H1 (cell line): ENCODE results near the gene AKR1C1. TPM values are rescaled to one million over a fixed set of nuclear protein-coding genes. Genes with fewer than 3 reads are reported as not detected.
"Not testable (repeated sequence)": the region's sequence is repeated elsewhere in the genome, so short reads cannot be mapped to it uniquely, and the experiment has no call there.

Experiments
- CTCF ChIA-PET: fragments of 300-600 bp; sonication (Branson Sonifier 250); formaldehyde crosslinking; loops from one replicate; lab custom pipeline; 2021; ENCODE audit not compliant: partially characterized antibody; lab: Charles Lee
- POLR2A ChIA-PET: fragments of 300-600 bp; sonication (Branson Sonifier 250); formaldehyde crosslinking; loops from one replicate; lab custom pipeline; 2021; ENCODE audit warnings: inconsistent platforms; ENCODE audit not compliant: partially characterized antibody; lab: Charles Lee
- DNase-seq, 2 experiments: peaks; one replicate each; pipeline versions ENCODE4 v3.0.0 to v3.0.0-alpha.2; 2010 to 2022; ENCODE audit warnings: low spot score in 2 of 2, low read depth in 1 of 2, mixed read lengths in 1 of 2
- FAIRE-seq: peaks from 2 replicates; lab custom pipeline; 2011; peaks lifted over from hg19 to GRCh38; lab: Jason Lieb, UNC
- H2AFZ ChIP-seq: 2 replicates; pipeline ENCODE4 v1.8.1; 2012; ENCODE audit warnings: low read length, inconsistent platforms
- H2AK5ac ChIP-seq: 2 replicates; pipeline ENCODE4 v1.6.1; 2013; ENCODE audit warnings: low read depth, low read length
- H2BK120ac ChIP-seq: replicated peaks from 2 replicates; pipeline ENCODE3; 2013; ENCODE audit warnings: low read depth, low read length, inconsistent platforms
- H2BK12ac ChIP-seq: 2 replicates; pipeline ENCODE4 v1.6.1; 2013; ENCODE audit warnings: low read depth, low read length
- H2BK15ac ChIP-seq: 2 replicates; pipeline ENCODE4 v1.6.1; 2013; ENCODE audit warnings: low read length
- H2BK20ac ChIP-seq: 2 replicates; pipeline ENCODE4 v1.6.1; 2013; ENCODE audit warnings: low read length
- H2BK5ac ChIP-seq: 2 replicates; pipeline ENCODE4 v1.6.1; 2013; ENCODE audit warnings: low read depth, low read length
- H3K14ac ChIP-seq: 2 replicates; pipeline ENCODE4 v1.6.1; 2013; ENCODE audit warnings: inconsistent platforms; ENCODE audit not compliant: insufficient read length
- H3K18ac ChIP-seq: 2 replicates; pipeline ENCODE4 v1.6.1; 2013; ENCODE audit warnings: low read length; ENCODE audit errors: extremely low read depth
- H3K23ac ChIP-seq: 2 replicates; pipeline ENCODE4 v1.6.1; 2013; ENCODE audit warnings: inconsistent platforms; ENCODE audit not compliant: insufficient read length
- H3K23me2 ChIP-seq: 2 replicates; pipeline ENCODE4 v1.6.1; 2013; ENCODE audit warnings: low read depth, low read length
- H3K27ac ChIP-seq: 2 replicates; pipeline ENCODE4 v1.6.1; 2011; ENCODE audit warnings: low read depth, low read length, inconsistent platforms
- H3K27me3 ChIP-seq, 4 experiments: replicated peaks in 1 of 4; 1 replicate in 1 of 4; 2 replicates in 3 of 4; pipeline versions ENCODE4 v1.6.1 to v1.8.1; 2011 to 2013; ENCODE audit warnings: low read length in 3 of 4, mild to moderate bottlenecking in 3 of 4, inconsistent platforms in 2 of 4, mixed read lengths in 2 of 4, moderate library complexity in 1 of 4; ENCODE audit not compliant: control insufficient read depth in 3 of 4, insufficient read depth in 3 of 4; ENCODE audit errors: extremely low read depth in 1 of 4
- H3K36me3 ChIP-seq, 4 experiments: 2 replicates each; pipeline versions ENCODE4 v1.6.1 to v1.8.1; 2011 to 2013; ENCODE audit warnings: mild to moderate bottlenecking in 4 of 4, low read length in 3 of 4, moderate library complexity in 2 of 4, control low read depth in 1 of 4, inconsistent platforms in 1 of 4; ENCODE audit not compliant: insufficient read depth in 4 of 4, control insufficient read depth in 2 of 4
- H3K4ac ChIP-seq: replicated peaks from 2 replicates; pipeline ENCODE3; 2013; ENCODE audit warnings: low read length, low read depth, mixed read lengths, inconsistent platforms; ENCODE audit not compliant: insufficient read length
- H3K4me1 ChIP-seq, 4 experiments: replicated peaks in 1 of 4; 1 replicate in 1 of 4; 2 replicates in 3 of 4; pipeline versions ENCODE4 v1.6.1 to v1.8.1; 2011 to 2013; ENCODE audit warnings: low read length in 3 of 4, inconsistent platforms in 2 of 4, mixed read lengths in 1 of 4; ENCODE audit not compliant: insufficient read depth in 4 of 4, control insufficient read depth in 3 of 4
- H3K4me2 ChIP-seq, 2 experiments: 2 replicates each; pipeline versions ENCODE4 v1.6.1 to v1.8.1; 2011 to 2013; ENCODE audit warnings: low read depth in 2 of 2, low read length in 2 of 2, control low read depth in 1 of 2, inconsistent platforms in 1 of 2, mild to moderate bottlenecking in 1 of 2; ENCODE audit not compliant: insufficient read depth in 1 of 2
- H3K4me3 ChIP-seq, 4 experiments: fragments of 200-600, 300-600 bp in 1 of 4; sonication (generic), shearing (Covaris generic), sonication (Bioruptor Twin) in 1 of 4; 2 replicates each; pipeline versions ENCODE4 v1.5.1 to v1.8.1; 2011 to 2016; ENCODE audit warnings: low read length in 4 of 4, low read depth in 3 of 4, control low read depth in 2 of 4, inconsistent platforms in 2 of 4, mild to moderate bottlenecking in 2 of 4, mixed read lengths in 1 of 4, moderate library complexity in 1 of 4; ENCODE audit not compliant: insufficient read depth in 2 of 4; ENCODE audit errors: extremely low read depth in 1 of 4
- H3K56ac ChIP-seq: replicated peaks from 2 replicates; pipeline ENCODE3; 2013; ENCODE audit warnings: low read depth, mild to moderate bottlenecking, mixed read lengths, low read length, inconsistent platforms; ENCODE audit not compliant: insufficient read length
- H3K79me1 ChIP-seq: 2 replicates; pipeline ENCODE4 v1.6.1; 2013; ENCODE audit warnings: low read depth, low read length, control low read depth
- H3K79me2 ChIP-seq, 2 experiments: 2 replicates each; pipeline versions ENCODE4 v1.6.1 to v1.8.1; 2012 to 2013; ENCODE audit warnings: low read length in 2 of 2, mild to moderate bottlenecking in 2 of 2, inconsistent platforms in 1 of 2; ENCODE audit not compliant: insufficient read depth in 2 of 2, control insufficient read depth in 1 of 2
- H3K9ac ChIP-seq, 4 experiments: replicated peaks in 1 of 4; 1 replicate in 1 of 4; 2 replicates in 3 of 4; pipeline versions ENCODE4 v1.6.1 to v1.8.1; 2011 to 2013; ENCODE audit warnings: low read depth in 3 of 4, low read length in 3 of 4, control low read depth in 2 of 4, mild to moderate bottlenecking in 2 of 4, moderate library complexity in 2 of 4, inconsistent platforms in 1 of 4; ENCODE audit errors: extremely low read depth in 1 of 4
- H3K9me3 ChIP-seq, 2 experiments: 2 replicates each; pipeline versions ENCODE4 v1.6.1 to v1.8.1; 2012 to 2013; ENCODE audit warnings: mild to moderate bottlenecking in 2 of 2, moderate library complexity in 2 of 2, control low read depth in 1 of 2, inconsistent platforms in 1 of 2, low read depth in 1 of 2, low read length in 1 of 2, mixed read lengths in 1 of 2; ENCODE audit not compliant: insufficient read depth in 2 of 2
- H4K20me1 ChIP-seq, 2 experiments: replicated peaks in 1 of 2; 2 replicates each; pipeline versions ENCODE3 to v1.8.1; 2011 to 2013; ENCODE audit warnings: inconsistent platforms in 2 of 2, low read length in 2 of 2, mild to moderate bottlenecking in 1 of 2; ENCODE audit not compliant: insufficient read depth in 2 of 2, control insufficient read depth in 1 of 2
- H4K5ac ChIP-seq: 2 replicates; pipeline ENCODE4 v1.6.1; 2013; ENCODE audit warnings: low read length, low read depth, mixed read lengths, inconsistent platforms; ENCODE audit not compliant: insufficient read length
- H4K8ac ChIP-seq: 2 replicates; pipeline ENCODE4 v1.8.0; 2013; ENCODE audit warnings: mild to moderate bottlenecking, moderate library complexity, low read length, inconsistent platforms; ENCODE audit not compliant: insufficient read depth; ENCODE audit errors: extremely low read depth
- H4K91ac ChIP-seq: replicated peaks from 2 replicates; pipeline ENCODE3; 2013; ENCODE audit warnings: low read length, mixed read lengths, inconsistent platforms; ENCODE audit not compliant: insufficient read length
- EP300 ChIP-seq, 2 experiments: IDR thresholded peaks; 1 replicate in 1 of 2; 2 replicates in 1 of 2; pipeline ENCODE4 v1.6.1; 2011 to 2012; ENCODE audit warnings: low read depth in 2 of 2, low read length in 2 of 2, mild to moderate bottlenecking in 2 of 2, borderline replicate concordance in 1 of 2, inconsistent platforms in 1 of 2, moderate library complexity in 1 of 2
- POLR2A ChIP-seq, 2 experiments: IDR thresholded peaks; 1 replicate in 1 of 2; 2 replicates in 1 of 2; pipeline ENCODE4 v1.6.1; 2011; ENCODE audit warnings: low read depth in 2 of 2, low read length in 2 of 2, mild to moderate bottlenecking in 2 of 2; ENCODE audit errors: control extremely low read depth in 1 of 2
- RBBP5 ChIP-seq: IDR thresholded peaks from 2 replicates; pipeline ENCODE4 v1.7.1; 2012; ENCODE audit warnings: low read depth, mild to moderate bottlenecking, inconsistent platforms, low read length, moderate library complexity, borderline replicate concordance
- SAP30 ChIP-seq: fragments of 300-600 bp; sonication (generic); IDR thresholded peaks from 2 replicates; pipeline ENCODE4 v1.7.1; 2012; ENCODE audit warnings: low read length, moderate library complexity, mild to moderate bottlenecking, inconsistent platforms; ENCODE audit not compliant: insufficient read depth, insufficient replicate concordance
- SIX5 ChIP-seq: IDR thresholded peaks from 2 replicates; pipeline ENCODE4 v1.6.1; 2011; ENCODE audit warnings: mild to moderate bottlenecking, low read depth, low read length
- SP2 ChIP-seq: IDR thresholded peaks from 2 replicates; pipeline ENCODE4 v1.6.1; 2012; ENCODE audit warnings: mild to moderate bottlenecking, low read length, inconsistent platforms
- SP4 ChIP-seq: IDR thresholded peaks from 2 replicates; pipeline ENCODE4 v1.6.1; 2012; ENCODE audit warnings: low read length, inconsistent platforms
- SUZ12 ChIP-seq: fragments of 200-600 bp; sonication (generic); IDR thresholded peaks from 2 replicates; pipeline ENCODE4 v1.6.1; 2012; ENCODE audit warnings: mild to moderate bottlenecking, inconsistent platforms, low read length, moderate library complexity, mixed read lengths
- TEAD4 ChIP-seq: IDR thresholded peaks from 2 replicates; pipeline ENCODE4 v1.6.1; 2012; ENCODE audit warnings: low read depth, low read length, inconsistent platforms, mixed read lengths
- polyA plus RNA-seq, 7 experiments: library from polyadenylated mRNA; depleted of rRNA in 3 of 7; stranded (reverse) in 5 of 7; unstranded in 2 of 7; fragments of >200 nt in 5 of 7; fragments of 200-250 nt in 2 of 7; gene quantifications; 1 replicate in 5 of 7; 2 replicates in 1 of 7; 4 replicates in 1 of 7; pipeline versions ENCODE4 v1.2.1 to v1.2.3, GENCODE V29; 2011 to 2013; ENCODE audit warnings: missing spikeins in 2 of 7, mixed read lengths in 2 of 7
- total RNA-seq: library from RNA; stranded (reverse); fragmentation: NEBNext Ultra II Directional; extraction: Animal tissue kit (Norgen Biotek cat#: 25700); gene quantifications from 2 replicates; pipeline ENCODE4 v1.2.1, GENCODE V29; 2021

The AKR1C1 gene
- total and polyA plus RNA-seq, 2 of the 8 experiments (the other 6 are each of a cell fraction or from before 2014, with no cell fraction given): 1.4 to 2.1 TPM

DNA sequence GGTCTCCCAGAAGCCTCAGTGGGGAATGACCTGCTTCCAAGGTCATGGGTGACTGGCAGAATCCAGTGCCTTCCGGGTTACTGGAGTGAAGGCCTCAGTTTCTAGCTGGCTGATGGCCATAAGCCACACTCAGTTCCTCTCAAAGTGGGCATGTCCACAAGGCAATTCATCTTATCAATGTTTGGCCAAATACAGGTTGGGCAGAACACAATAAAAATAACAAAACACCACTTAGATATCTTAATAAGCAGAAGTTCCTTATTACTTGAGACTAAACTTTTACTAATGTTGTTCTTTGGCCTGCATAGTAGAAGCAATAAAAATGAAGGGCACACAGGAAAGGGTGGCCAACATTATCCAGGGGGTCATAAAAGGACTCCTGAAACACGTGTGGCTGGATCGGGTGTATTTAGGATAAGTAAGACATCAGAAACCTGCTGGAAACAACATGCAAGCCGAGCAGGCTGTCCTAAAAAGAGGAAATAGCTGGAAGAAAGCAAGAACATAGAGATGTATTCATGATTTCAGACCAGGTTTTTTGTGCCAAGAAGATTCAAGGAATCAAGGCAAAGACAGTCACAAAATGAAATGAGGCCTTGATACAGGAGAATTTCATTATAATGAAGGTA is 60.1 kb downstream of the AKR1C1 start (continued):
- TF ChIP-seq SP4: no peak
- TF ChIP-seq SP2: no peak
- no peak for TF ChIP-seq RBBP5
- no peak for TF ChIP-seq SIX5
- TF ChIP-seq EP300 (IDR thresholded peaks at IDR 0.05; ENCODE audit: borderline replicate concordance in 1 of 2, low read depth in 2 of 2, low read length in 2 of 2): no peak
- TF ChIP-seq TEAD4: no peak
- TF ChIP-seq SAP30: no peak
- TF ChIP-seq POLR2A (IDR thresholded peaks at IDR 0.05; ENCODE audit: control extremely low read depth in 1 of 2, low read depth in 2 of 2, low read length in 2 of 2): no peak
- no peak for TF ChIP-seq SUZ12

DNA sequence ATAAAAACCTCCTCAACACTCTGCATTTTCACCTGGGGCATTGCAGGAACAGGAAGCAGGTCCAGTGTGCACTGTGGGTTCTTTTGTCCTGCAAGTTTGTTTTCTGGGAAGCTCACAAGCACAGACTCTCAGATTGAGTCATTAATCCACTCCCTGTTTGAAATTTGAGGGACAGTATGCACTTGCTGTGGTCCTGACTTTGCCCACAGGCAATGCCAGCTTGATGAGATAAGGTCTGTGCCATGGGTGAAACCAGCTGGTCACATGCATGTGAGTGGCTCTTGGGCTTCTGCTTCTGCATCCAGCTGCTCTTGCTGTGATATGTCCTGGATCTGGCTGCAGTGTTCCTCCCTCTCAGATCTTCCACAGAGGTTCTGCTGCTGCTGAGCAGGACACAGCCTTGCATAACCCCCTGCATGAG is 62.3 kb downstream of the AKR1C1 start:
- H3K4me1 ChIP-seq, H3K79me2 ChIP-seq, H3K23me2 ChIP-seq, H2AK5ac ChIP-seq, DNase-seq, H2BK15ac ChIP-seq, H3K18ac ChIP-seq, H3K36me3 ChIP-seq, H2BK12ac ChIP-seq, H3K9me3 ChIP-seq, H3K4ac ChIP-seq, H3K9ac ChIP-seq, H3K4me2 ChIP-seq, H4K20me1 ChIP-seq, H4K8ac ChIP-seq, FAIRE-seq, H4K5ac ChIP-seq, H2BK5ac ChIP-seq, H2BK20ac ChIP-seq, H3K56ac ChIP-seq, H3K79me1 ChIP-seq, H2BK120ac ChIP-seq, POLR2A ChIA-PET, H2AFZ ChIP-seq, H3K27me3 ChIP-seq, H3K27ac ChIP-seq, H3K14ac ChIP-seq, H3K23ac ChIP-seq, H4K91ac ChIP-seq, H3K4me3 ChIP-seq: not testable (repeated sequence)
- CTCF ChIA-PET: interaction anchor here (0.7 to 1.4 kb wide), 2 partner anchors 9 to 176 kb away, joined by 3 to 4 read pairs; no protein-coding TSS in a partner anchor
